ENCODE measurements around the gene MAP4K5.

The MAP4K5 gene

GRCh38 chr14:50476134-50476533 lies 56.2 kb downstream of the MAP4K5 start:
- no peak for DNase-seq (ENCODE audit: low spot score)
- no peak for FAIRE-seq

- FAIRE-seq (no peak), DNase-seq (ENCODE audit: low spot score) (no peak)
Measured at GRCh38 chr14:50475460-50475859, 56.9 kb downstream of the MAP4K5 start.

- no peak for FAIRE-seq
Measured at GRCh38 chr14:50471838-50472465, 60.4 kb downstream of the MAP4K5 start.

DNA sequence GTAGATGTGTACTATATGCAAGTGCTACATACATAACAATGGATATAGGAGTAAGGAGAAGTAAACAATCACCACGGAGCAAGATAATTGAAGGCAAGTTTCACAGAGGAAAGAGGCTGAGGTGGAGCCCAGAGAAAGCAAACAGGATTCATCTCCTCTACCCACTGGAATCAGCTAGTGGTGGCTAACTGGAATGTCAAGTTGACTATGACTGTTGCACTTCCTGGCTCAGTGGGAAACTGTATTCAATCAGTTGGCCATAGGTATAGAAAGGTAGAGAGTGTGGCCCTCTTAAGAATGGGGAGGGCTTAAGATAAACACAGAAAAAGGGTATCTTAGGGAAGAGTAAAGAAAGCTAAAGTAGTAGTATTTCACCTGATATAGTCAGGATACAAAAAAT lies 62.4 kb downstream of the MAP4K5 start:
- FAIRE-seq (no peak), DNase-seq (ENCODE audit: low spot score) (no peak)

More at GRCh38 chr14:50471838-50472465, 60.4 kb downstream of the MAP4K5 start:
- no peak for DNase-seq (ENCODE audit: low spot score)

GRCh38 chr14:50462111-50462510 lies 70.3 kb downstream of the MAP4K5 start:
- FAIRE-seq: no peak
- no peak for DNase-seq (ENCODE audit: low spot score)

DNA sequence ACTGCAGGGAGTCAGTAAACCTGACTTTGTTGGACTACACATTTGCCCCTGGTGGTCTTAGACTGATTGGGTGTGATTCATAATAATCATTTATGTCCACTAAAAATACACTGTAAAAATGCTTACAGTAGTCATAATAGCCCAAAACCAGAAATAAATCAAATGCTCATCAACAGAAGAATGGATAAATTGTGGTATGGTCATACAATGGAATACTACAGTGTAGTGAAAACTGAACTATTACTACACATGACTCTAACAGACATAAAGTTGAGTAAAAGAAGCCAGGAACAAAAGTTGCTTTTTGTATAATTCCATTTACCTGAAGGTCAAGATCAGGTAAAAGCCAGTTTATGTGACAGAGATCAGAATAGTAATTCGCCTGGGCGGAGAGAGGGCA lies 78.5 kb downstream of the MAP4K5 start:
- DNase-seq (ENCODE audit: low spot score) (no peak), FAIRE-seq (no peak)

- FAIRE-seq (peak; percentile 46), DNase-seq (ENCODE audit: low spot score) (peak; percentile 70)
Measured at GRCh38 chr14:50452979-50453705, 79.2 kb downstream of the MAP4K5 start.

DNA sequence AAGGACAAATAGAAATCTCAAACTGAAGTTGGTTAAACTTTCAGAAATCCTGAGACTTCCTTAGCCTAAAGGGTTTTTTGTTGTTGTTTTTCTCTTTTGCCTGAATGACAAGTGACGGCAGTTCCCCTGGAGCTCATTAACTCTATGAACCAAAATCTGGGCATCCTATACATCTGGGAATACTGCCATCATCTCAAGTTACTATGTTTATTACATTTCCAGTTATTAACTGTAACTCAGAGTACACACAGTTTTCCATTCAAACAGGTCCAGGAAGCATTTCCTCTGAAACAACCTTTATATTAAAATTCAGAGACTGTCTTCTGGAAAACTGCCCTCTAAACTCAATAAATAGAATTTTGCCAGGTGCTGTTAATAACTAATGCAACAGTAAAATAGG lies 80.1 kb downstream of the MAP4K5 start:
- no peak for DNase-seq (ENCODE audit: low spot score)
- no peak for FAIRE-seq

DNA sequence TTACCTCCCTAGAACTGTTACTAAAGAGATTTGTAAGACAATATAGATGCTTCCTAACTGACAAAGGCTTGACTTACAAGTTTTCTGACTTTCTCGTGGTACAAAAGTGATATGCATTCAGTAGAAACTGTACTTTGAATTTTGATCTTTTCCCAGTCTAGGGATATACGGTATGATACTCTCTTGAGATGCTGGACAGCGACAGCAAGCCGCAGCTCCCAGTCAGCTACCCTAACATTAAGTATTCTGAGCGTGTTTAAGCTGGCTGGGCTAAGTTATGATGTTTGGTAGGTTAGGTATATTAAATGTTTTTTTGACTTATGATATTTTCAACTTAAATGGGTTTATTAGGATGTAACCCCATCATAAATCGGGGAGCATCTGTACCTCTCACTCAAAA lies 80.5 kb downstream of the MAP4K5 start:
- DNase-seq (ENCODE audit: low spot score): no peak
- FAIRE-seq: no peak

GRCh38 chr14:50447461-50447860 lies 84.9 kb downstream of the MAP4K5 start:
- FAIRE-seq (peak; percentile 76), DNase-seq (ENCODE audit: low spot score) (peak; percentile 27)

DNA sequence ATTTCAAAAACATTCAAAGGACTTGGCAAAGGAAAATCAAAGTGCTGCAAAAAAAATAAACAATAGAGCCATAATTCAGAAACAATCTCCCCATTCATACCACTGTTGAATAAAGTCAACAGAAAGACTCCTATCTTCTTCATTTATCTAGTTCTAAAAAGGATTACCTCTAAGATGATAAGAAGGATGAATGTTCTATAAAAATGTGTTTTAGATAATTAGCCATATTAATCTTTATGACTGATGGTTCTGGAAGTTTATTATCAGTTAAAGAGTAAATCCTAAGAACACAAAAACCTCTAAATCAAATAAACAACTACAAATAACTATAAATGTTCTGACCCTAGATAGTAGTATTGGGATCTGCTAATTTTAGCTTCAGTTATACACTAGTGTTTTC lies 97.8 kb downstream of the MAP4K5 start:
- no peak for DNase-seq (ENCODE audit: low spot score)
- FAIRE-seq: no peak

DNA sequence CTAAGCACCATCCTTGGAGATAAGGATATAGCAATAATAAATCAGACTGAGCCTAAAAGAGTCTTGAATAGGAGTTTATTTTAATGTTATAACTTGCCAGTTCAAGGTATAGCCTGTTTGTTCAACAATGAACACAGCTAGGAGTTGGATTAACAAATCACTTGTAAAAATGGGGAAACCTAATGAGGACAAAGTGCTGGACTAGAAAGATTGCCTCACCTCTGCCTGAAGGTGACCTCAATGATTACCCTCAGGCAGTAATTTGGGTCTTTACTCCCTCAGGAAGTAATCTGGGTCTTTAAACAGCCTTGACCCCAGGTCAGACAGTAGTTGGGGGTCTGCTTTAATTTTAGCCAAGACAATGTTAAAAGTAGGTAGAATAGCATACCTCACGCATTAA lies 100.2 kb downstream of the MAP4K5 start:
- FAIRE-seq: no peak
- DNase-seq (ENCODE audit: low spot score): no peak

- DNase-seq (ENCODE audit: low spot score) (no peak), FAIRE-seq (no peak)
Measured at GRCh38 chr14:50425816-50426215, 106.6 kb downstream of the MAP4K5 start.

GRCh38 chr14:50425105-50425504 lies 107.3 kb downstream of the MAP4K5 start:
- FAIRE-seq: no peak
- no peak for DNase-seq (ENCODE audit: low spot score)

- FAIRE-seq: no peak
- no peak for DNase-seq (ENCODE audit: low spot score)
Measured at GRCh38 chr14:50423529-50423928, 108.8 kb downstream of the MAP4K5 start.

- no peak for FAIRE-seq
- DNase-seq (ENCODE audit: low spot score): no peak
Measured at GRCh38 chr14:50421499-50421898, 110.9 kb downstream of the MAP4K5 start.

- DNase-seq (ENCODE audit: low spot score): no peak
- no peak for FAIRE-seq
Measured at GRCh38 chr14:50417853-50418252, 114.5 kb downstream of the MAP4K5 start.

- FAIRE-seq (peak; percentile 82), DNase-seq (ENCODE audit: low spot score) (peak; percentile 27)
Measured at GRCh38 chr14:50410921-50411320, 121.4 kb downstream of the MAP4K5 start.

DNA sequence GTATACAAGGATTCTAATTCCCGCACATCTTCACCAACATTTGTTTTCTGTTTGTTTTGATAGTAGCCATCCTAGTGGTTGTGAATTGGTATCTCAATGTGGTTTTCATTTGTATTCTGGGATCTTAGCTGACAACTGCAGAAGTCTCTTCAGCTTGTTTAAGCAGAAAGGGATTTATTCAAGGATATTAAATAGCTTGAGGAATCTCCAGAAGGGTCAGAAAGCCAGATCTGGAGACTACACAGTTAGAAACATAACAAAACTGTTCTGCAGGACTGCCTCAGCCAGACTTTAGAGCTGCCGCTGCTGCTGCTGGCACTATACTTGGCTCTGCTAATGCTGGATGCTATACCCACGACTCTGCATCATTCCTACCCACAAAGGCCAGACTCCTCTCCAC lies 122.3 kb downstream of the MAP4K5 start:
- FAIRE-seq (no peak), DNase-seq (ENCODE audit: low spot score) (no peak)

GRCh38 chr14:50407111-50407812 lies 125.1 kb downstream of the MAP4K5 start:
- no peak for DNase-seq (ENCODE audit: low spot score)
- no peak for FAIRE-seq

- DNase-seq (ENCODE audit: low spot score): no peak
Measured at GRCh38 chr14:50403419-50403818, 128.9 kb downstream of the MAP4K5 start.

GRCh38 chr14:50402965-50403364 lies 129.4 kb downstream of the MAP4K5 start:
- DNase-seq (ENCODE audit: low spot score) (peak; percentile 28), FAIRE-seq (peak; percentile 60)

More at GRCh38 chr14:50403419-50403818, 128.9 kb downstream of the MAP4K5 start:
- no peak for FAIRE-seq

Data from RCC 7860 (cell line).